Measurements from ENCODE around the gene COPS7B. TPM values are rescaled to one million over a fixed set of nuclear protein-coding genes. Genes with fewer than 3 reads are reported as not detected.

The COPS7B gene
- total RNA-seq, 1 experiment from 2014 or later = 57.1 TPM

DNA sequence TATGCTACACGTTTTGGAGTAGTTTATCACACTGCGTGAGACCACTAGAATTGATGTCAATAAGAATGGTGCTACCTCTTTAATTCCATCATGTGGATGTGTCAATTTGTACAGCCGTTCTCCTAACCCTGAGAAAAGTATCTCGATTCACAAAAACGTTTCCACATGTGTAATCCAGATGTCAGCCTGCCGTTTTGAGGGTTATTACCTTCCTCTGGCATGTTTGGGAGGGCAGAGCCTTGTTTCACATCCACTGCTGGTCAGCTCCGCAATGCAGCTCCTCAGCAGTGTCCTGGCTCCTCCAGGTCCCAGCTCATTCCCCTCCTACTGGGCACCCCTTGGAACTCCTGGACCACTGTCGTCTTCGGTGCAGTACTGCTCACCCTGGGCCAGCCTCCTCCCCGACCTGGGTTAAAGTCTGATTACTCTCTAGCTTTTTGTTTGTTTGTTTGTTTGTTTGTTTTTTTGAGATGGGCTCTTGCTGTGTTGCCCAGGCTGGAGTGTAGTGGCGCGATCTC, 34.6 kb downstream of the COPS7B start (continued):
- TF ChIP-seq, protein P1, sequence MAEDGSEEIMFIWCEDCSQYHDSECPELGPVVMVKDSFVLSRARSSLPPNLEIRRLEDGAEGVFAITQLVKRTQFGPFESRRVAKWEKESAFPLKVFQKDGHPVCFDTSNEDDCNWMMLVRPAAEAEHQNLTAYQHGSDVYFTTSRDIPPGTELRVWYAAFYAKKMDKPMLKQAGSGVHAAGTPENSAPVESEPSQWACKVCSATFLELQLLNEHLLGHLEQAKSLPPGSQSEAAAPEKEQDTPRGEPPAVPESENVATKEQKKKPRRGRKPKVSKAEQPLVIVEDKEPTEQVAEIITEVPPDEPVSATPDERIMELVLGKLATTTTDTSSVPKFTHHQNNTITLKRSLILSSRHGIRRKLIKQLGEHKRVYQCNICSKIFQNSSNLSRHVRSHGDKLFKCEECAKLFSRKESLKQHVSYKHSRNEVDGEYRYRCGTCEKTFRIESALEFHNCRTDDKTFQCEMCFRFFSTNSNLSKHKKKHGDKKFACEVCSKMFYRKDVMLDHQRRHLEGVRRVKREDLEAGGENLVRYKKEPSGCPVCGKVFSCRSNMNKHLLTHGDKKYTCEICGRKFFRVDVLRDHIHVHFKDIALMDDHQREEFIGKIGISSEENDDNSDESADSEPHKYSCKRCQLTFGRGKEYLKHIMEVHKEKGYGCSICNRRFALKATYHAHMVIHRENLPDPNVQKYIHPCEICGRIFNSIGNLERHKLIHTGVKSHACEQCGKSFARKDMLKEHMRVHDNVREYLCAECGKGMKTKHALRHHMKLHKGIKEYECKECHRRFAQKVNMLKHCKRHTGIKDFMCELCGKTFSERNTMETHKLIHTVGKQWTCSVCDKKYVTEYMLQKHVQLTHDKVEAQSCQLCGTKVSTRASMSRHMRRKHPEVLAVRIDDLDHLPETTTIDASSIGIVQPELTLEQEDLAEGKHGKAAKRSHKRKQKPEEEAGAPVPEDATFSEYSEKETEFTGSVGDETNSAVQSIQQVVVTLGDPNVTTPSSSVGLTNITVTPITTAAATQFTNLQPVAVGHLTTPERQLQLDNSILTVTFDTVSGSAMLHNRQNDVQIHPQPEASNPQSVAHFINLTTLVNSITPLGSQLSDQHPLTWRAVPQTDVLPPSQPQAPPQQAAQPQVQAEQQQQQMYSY (CRISPR knock-in tag; IDR thresholded peaks at IDR 0.05) = no peak
- TF ChIP-seq ZNF416 (CRISPR knock-in tag; IDR thresholded peaks at IDR 0.05) (no peak), EMX1 (CRISPR knock-in tag; IDR thresholded peaks at IDR 0.05) (no peak), ESRRA (CRISPR knock-in tag; IDR thresholded peaks at IDR 0.05; ENCODE audit: borderline replicate concordance) (no peak), PRRX2 (CRISPR knock-in tag; IDR thresholded peaks at IDR 0.05) (no peak), FOXK1 (CRISPR knock-in tag; IDR thresholded peaks at IDR 0.05) (no peak), JAZF1 (CRISPR knock-in tag; IDR thresholded peaks at IDR 0.05) (no peak), RELA (CRISPR knock-in tag; IDR thresholded peaks at IDR 0.05; ENCODE audit: borderline replicate concordance) (no peak)
- TF ChIP-seq, protein P2, sequence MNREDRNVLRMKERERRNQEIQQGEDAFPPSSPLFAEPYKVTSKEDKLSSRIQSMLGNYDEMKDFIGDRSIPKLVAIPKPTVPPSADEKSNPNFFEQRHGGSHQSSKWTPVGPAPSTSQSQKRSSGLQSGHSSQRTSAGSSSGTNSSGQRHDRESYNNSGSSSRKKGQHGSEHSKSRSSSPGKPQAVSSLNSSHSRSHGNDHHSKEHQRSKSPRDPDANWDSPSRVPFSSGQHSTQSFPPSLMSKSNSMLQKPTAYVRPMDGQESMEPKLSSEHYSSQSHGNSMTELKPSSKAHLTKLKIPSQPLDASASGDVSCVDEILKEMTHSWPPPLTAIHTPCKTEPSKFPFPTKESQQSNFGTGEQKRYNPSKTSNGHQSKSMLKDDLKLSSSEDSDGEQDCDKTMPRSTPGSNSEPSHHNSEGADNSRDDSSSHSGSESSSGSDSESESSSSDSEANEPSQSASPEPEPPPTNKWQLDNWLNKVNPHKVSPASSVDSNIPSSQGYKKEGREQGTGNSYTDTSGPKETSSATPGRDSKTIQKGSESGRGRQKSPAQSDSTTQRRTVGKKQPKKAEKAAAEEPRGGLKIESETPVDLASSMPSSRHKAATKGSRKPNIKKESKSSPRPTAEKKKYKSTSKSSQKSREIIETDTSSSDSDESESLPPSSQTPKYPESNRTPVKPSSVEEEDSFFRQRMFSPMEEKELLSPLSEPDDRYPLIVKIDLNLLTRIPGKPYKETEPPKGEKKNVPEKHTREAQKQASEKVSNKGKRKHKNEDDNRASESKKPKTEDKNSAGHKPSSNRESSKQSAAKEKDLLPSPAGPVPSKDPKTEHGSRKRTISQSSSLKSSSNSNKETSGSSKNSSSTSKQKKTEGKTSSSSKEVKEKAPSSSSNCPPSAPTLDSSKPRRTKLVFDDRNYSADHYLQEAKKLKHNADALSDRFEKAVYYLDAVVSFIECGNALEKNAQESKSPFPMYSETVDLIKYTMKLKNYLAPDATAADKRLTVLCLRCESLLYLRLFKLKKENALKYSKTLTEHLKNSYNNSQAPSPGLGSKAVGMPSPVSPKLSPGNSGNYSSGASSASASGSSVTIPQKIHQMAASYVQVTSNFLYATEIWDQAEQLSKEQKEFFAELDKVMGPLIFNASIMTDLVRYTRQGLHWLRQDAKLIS (CRISPR knock-in tag; IDR thresholded peaks at IDR 0.05; ENCODE audit: borderline replicate concordance) = no peak
- TF ChIP-seq, protein P3, sequence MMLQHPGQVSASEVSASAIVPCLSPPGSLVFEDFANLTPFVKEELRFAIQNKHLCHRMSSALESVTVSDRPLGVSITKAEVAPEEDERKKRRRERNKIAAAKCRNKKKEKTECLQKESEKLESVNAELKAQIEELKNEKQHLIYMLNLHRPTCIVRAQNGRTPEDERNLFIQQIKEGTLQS (CRISPR knock-in tag; conservative IDR thresholded peaks at IDR 0.05) = no peak

DNA sequence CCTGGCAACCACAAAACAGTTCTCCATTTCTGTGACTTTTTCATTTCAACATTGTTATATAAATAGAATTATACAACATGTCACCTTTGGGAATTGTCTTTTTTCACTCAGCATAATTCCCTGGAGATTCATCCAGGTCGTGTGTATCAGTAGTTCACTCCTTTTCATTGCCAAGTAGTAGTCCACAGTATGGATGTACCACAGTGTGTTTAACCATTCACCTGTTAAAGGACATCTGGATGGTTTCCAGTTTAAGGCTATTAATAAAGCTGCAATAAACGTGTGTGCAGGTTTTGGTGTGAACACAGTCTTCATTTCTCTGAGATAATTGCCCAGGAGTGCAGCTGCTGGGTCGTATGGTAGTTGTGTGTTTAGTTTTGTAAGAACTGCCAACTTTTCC, 35.7 kb downstream of the COPS7B start:
- TF ChIP-seq TEAD1 (CRISPR knock-in tag; IDR thresholded peaks at IDR 0.05) (no peak), GTF2I (CRISPR knock-in tag; conservative IDR thresholded peaks at IDR 0.05) (0 out of 2 replicates have a peak, but pooled peaks have one; percentile 36)
- Mint-ChIP-seq H3K36me3 (no peaks in the 10 kb centered on the region), H3K9me3 (peaks cover 15% of the 10 kb centered on the region), H3K27ac (no peak overlapping the region), H3K4me1 (no peaks in the 10 kb centered on the region), H3K4me3 (no peak overlapping the region), H3K27me3 (ENCODE audit: low read depth) (peaks cover 2% of the 10 kb centered on the region; the same call in 1 of the 2 replicates)
- ATAC-seq = no peak
- ChIA-PET CTCF (interaction anchor here (1.0 kb wide), 1 partner anchor 21 kb away, joined by 3 read pairs; no protein-coding TSS in a partner anchor), POLR2A (no interaction called here)
- no peak for DNase-seq (ENCODE audit: low spot score)

DNA sequence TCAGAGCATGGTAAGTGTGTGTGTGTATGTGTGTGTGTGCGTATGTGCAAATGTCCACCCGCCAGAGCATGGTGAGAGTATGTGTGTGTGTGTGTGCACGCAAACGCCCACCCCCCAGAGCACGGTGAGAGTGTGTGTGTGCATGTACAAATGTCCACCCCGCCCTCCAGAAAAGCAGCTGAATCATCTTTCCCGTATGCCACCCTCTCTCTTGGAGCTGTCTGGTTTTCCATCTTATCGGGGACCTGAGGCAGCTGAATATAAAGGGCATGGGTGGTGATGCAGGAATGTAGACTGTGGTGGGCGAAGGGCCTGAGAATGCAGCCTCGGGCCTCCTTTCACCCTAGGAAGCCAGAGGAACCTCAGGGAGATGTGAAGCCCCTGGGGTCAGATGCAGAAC, 66.9 kb downstream of the COPS7B start:
- ATAC-seq (no peak), DNase-seq (ENCODE audit: low spot score) (no peak)
- Mint-ChIP-seq H3K4me3 (no peak overlapping the region), H3K27ac (no peak overlapping the region), H3K36me3 (no peaks in the 10 kb centered on the region), H3K27me3 (ENCODE audit: low read depth) (peaks cover 14% of the 10 kb centered on the region), H3K9me3 (peaks cover 22% of the 10 kb centered on the region), H3K4me1 (no peaks in the 10 kb centered on the region)
- ChIA-PET CTCF (interaction anchor here (2.6 kb wide), 1 partner anchor 47 kb away, joined by 9 read pairs; no protein-coding TSS in a partner anchor), POLR2A (no interaction called here)
- TF ChIP-seq, protein P2 (CRISPR knock-in tag; IDR thresholded peaks at IDR 0.05; ENCODE audit: borderline replicate concordance) = no peak
- TF ChIP-seq FOXP1 (CRISPR knock-in tag; IDR thresholded peaks at IDR 0.05; ENCODE audit: borderline replicate concordance) = no peak
- TF ChIP-seq, protein P1 (CRISPR knock-in tag; IDR thresholded peaks at IDR 0.05) = no peak
- TF ChIP-seq ZNF138 (CRISPR knock-in tag; conservative IDR thresholded peaks at IDR 0.05) = no peak
- no peak for TF ChIP-seq ELF4 (CRISPR knock-in tag; IDR thresholded peaks at IDR 0.05; ENCODE audit: low read depth)

Data from WTC11 (cell line).